NOMO-1 (cell line): Measurements from ENCODE around the gene NTRK3.

ENCODE experiments used
- DNase-seq, 2 experiments: peaks; one replicate each; lab custom pipeline; 2025; ENCODE audit not compliant: unreplicated experiment in 2 of 2; lab: John Stamatoyannopoulos, UW

The NTRK3 gene

GRCh38 chr15:88232771-88233201, 23.8 kb downstream of the NTRK3 start:
- no peak for DNase-seq

GRCh38 chr15:88231909-88232644, 24.5 kb downstream of the NTRK3 start:
- no peak for DNase-seq

- no peak for DNase-seq
Observed at GRCh38 chr15:88230823-88231222, 25.7 kb downstream of the NTRK3 start.

- no peak for DNase-seq
Observed at GRCh38 chr15:88225461-88225860, 31.1 kb downstream of the NTRK3 start.

- DNase-seq = no peak
Observed at GRCh38 chr15:88223084-88223483, 33.5 kb downstream of the NTRK3 start.

GRCh38 chr15:88221836-88222235, 34.7 kb downstream of the NTRK3 start:
- no peak for DNase-seq

GRCh38 chr15:88220443-88221335, 35.9 kb downstream of the NTRK3 start:
- DNase-seq = no peak

GRCh38 chr15:88219623-88220022, 36.9 kb downstream of the NTRK3 start:
- DNase-seq = no peak

- DNase-seq = no peak
Observed at GRCh38 chr15:88218557-88219221, 37.9 kb downstream of the NTRK3 start.

- no peak for DNase-seq
Observed at GRCh38 chr15:88215066-88215648, 41.4 kb downstream of the NTRK3 start.

- DNase-seq = no peak
Observed at GRCh38 chr15:88209111-88209510, 47.4 kb downstream of the NTRK3 start.

- DNase-seq = no peak
Observed at GRCh38 chr15:88208396-88208795, 48.1 kb downstream of the NTRK3 start.

- DNase-seq = no peak
Observed at GRCh38 chr15:88207565-88207964, 49.0 kb downstream of the NTRK3 start.

- DNase-seq = no peak
Observed at GRCh38 chr15:88204584-88204983, 52.0 kb downstream of the NTRK3 start.

- no peak for DNase-seq
Observed at GRCh38 chr15:88202231-88202630, 54.3 kb downstream of the NTRK3 start.

GRCh38 chr15:88201207-88201606, 55.3 kb downstream of the NTRK3 start:
- no peak for DNase-seq

GRCh38 chr15:88196961-88197360, 59.6 kb downstream of the NTRK3 start:
- no peak for DNase-seq

GRCh38 chr15:88194162-88194561, 62.4 kb downstream of the NTRK3 start:
- DNase-seq = no peak

- no peak for DNase-seq
Observed at GRCh38 chr15:88193415-88193814, 63.1 kb downstream of the NTRK3 start.

- DNase-seq = no peak
Observed at GRCh38 chr15:88191812-88192165, 64.8 kb downstream of the NTRK3 start.

- DNase-seq = no peak
Observed at GRCh38 chr15:88190232-88190631, 66.3 kb downstream of the NTRK3 start.
